ENCODE measurements around the gene TENT4B.
"Not testable (repeated sequence)": the region's sequence is repeated elsewhere in the genome, so short reads cannot be mapped to it uniquely, and the experiment has no call there.

The TENT4B gene

GRCh38 chr16:50152807-50153595, at the start of gene TENT4B:
TSS of gene TENT4B (plus strand) at chr16:50153306. CDS start at chr16:50153622, 316 bp downstream.
- peak within 1 kb of the TSS; percentile 86 for H3K4me3 ChIP-seq (ENCODE audit: low read length)
- H3K27ac ChIP-seq (ENCODE audit: low read length), result peak within 1 kb of the TSS; percentile 82
- H3K4me1 ChIP-seq (ENCODE audit: insufficient read depth, low read length), result peaks cover 11% of the 10 kb centered on the region
- H3K9ac ChIP-seq (ENCODE audit: low read depth, low read length), result peak within 1 kb of the TSS; percentile 79; the same call in 1 of the 2 replicates
- no peaks in the 10 kb centered on the region for H3K9me3 ChIP-seq (ENCODE audit: insufficient read depth, low read depth, low read length)
- H3K36me3 ChIP-seq (ENCODE audit: insufficient read depth, low read depth, low read length), result no peaks in the 10 kb centered on the region
- no peaks in the 10 kb centered on the region; the same call in 1 of the 2 replicates for H3K27me3 ChIP-seq (ENCODE audit: insufficient read depth, low read length)

- H3K27me3 ChIP-seq (ENCODE audit: insufficient read depth, low read length), result no peaks in the 10 kb centered on the region
- peaks cover 74% of the 10 kb centered on the region for H3K36me3 ChIP-seq (ENCODE audit: insufficient read depth, low read depth, low read length)
- H3K4me1 ChIP-seq (ENCODE audit: insufficient read depth, low read length), result no peaks in the 10 kb centered on the region
- no peaks in the 10 kb centered on the region for H3K9me3 ChIP-seq (ENCODE audit: insufficient read depth, low read depth, low read length)
- no peak overlapping the region for H3K9ac ChIP-seq (ENCODE audit: low read depth, low read length)
- no peak overlapping the region for H3K4me3 ChIP-seq (ENCODE audit: low read length)
- no peak overlapping the region for H3K27ac ChIP-seq (ENCODE audit: low read length)
These were observed 49.3 kb upstream of the TENT4B start for GRCh38 chr16:50103764-50104163.

DNA sequence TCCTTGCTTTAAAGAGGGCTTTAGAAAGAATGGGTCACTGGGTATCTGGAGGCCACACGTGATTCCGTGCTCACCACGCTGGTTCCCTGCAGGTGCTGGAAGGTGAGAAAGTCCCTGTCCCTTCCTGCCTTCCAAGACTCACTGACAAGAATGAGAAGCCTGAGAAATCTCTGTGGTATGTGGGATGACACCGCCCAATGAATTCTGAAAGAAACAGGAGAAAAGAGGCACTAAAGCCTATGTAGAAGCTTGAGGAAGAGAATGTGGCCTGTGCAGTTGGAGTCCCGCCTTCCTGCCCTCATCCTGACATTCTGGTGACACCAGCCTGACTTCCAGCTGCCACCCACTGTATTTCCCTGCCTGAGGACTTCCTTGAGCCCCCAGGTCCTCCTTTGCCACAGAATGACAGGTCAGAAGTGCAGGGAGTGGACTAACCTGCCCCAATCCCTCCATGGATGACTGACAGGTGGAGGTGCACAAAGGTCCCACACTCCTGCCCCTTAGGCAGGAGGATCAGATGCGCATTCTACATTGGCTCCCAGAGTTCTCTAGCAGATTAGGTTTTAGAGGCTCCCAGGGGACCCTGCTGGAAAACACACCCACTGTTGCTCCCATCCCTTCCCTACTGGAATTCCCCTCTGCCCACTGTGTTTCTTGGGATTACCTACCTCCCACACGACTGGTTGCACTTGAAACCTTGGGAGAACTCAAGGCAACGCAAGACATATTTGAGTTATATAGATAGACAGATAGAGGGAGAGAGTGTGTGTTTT, 38.6 kb upstream of the TENT4B start:
- Histone ChIP-seq H3K27me3 (ENCODE audit: insufficient read depth, low read length) (no peaks in the 10 kb centered on the region), H3K4me3 (ENCODE audit: low read length) (no peak overlapping the region), H3K27ac (ENCODE audit: low read length) (no peak overlapping the region), H3K9ac (ENCODE audit: low read depth, low read length) (no peak overlapping the region), H3K9me3 (ENCODE audit: insufficient read depth, low read depth, low read length) (no peaks in the 10 kb centered on the region), H3K4me1 (ENCODE audit: insufficient read depth, low read length) (no peaks in the 10 kb centered on the region; the same call in 1 of the 2 replicates), H3K36me3 (ENCODE audit: insufficient read depth, low read depth, low read length) (no peaks in the 10 kb centered on the region)

GRCh38 chr16:50120711-50121110, 32.4 kb upstream of the TENT4B start:
- Histone ChIP-seq H3K4me3 (ENCODE audit: low read length) (no peak overlapping the region), H3K4me1 (ENCODE audit: insufficient read depth, low read length) (no peaks in the 10 kb centered on the region), H3K9ac (ENCODE audit: low read depth, low read length) (no peak overlapping the region), H3K9me3 (ENCODE audit: insufficient read depth, low read depth, low read length) (no peaks in the 10 kb centered on the region), H3K36me3 (ENCODE audit: insufficient read depth, low read depth, low read length) (no peaks in the 10 kb centered on the region), H3K27ac (ENCODE audit: low read length) (no peak overlapping the region), H3K27me3 (ENCODE audit: insufficient read depth, low read length) (no peaks in the 10 kb centered on the region)

DNA sequence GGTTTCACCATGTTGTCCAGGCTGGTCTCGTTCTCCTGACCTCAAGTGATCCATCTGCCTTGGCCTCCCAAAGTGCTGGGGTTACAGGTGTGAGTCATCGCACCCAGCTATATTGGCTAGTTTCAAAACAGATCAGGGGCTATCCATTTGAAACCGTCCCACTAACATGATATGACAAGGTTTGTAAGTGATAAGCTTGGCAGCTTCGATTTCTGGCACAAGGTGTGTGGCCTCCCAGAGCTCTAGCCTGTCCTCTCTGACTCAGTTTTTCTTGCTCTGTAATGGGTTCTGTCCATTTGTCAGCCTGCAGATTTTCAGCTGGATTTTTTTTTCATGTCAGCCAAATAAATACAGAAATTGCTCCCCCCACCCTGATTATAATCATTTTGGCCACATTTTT, 31.8 kb upstream of the TENT4B start:
- no peaks in the 10 kb centered on the region for H3K9me3 ChIP-seq (ENCODE audit: insufficient read depth, low read depth, low read length)
- H3K27me3 ChIP-seq (ENCODE audit: insufficient read depth, low read length), result no peaks in the 10 kb centered on the region
- H3K27ac ChIP-seq (ENCODE audit: low read length), result no peak overlapping the region
- H3K4me1 ChIP-seq (ENCODE audit: insufficient read depth, low read length), result no peaks in the 10 kb centered on the region
- no peak overlapping the region for H3K9ac ChIP-seq (ENCODE audit: low read depth, low read length)
- no peak overlapping the region for H3K4me3 ChIP-seq (ENCODE audit: low read length)
- no peaks in the 10 kb centered on the region for H3K36me3 ChIP-seq (ENCODE audit: insufficient read depth, low read depth, low read length)

- Histone ChIP-seq H3K4me1 (ENCODE audit: insufficient read depth, low read length) (no peaks in the 10 kb centered on the region), H3K9ac (ENCODE audit: low read depth, low read length) (no peak overlapping the region), H3K4me3 (ENCODE audit: low read length) (no peak overlapping the region), H3K36me3 (ENCODE audit: insufficient read depth, low read depth, low read length) (no peaks in the 10 kb centered on the region), H3K27me3 (ENCODE audit: insufficient read depth, low read length) (no peaks in the 10 kb centered on the region), H3K9me3 (ENCODE audit: insufficient read depth, low read depth, low read length) (no peaks in the 10 kb centered on the region), H3K27ac (ENCODE audit: low read length) (no peak overlapping the region)
These were observed 31.2 kb upstream of the TENT4B start for GRCh38 chr16:50121721-50122445.

DNA sequence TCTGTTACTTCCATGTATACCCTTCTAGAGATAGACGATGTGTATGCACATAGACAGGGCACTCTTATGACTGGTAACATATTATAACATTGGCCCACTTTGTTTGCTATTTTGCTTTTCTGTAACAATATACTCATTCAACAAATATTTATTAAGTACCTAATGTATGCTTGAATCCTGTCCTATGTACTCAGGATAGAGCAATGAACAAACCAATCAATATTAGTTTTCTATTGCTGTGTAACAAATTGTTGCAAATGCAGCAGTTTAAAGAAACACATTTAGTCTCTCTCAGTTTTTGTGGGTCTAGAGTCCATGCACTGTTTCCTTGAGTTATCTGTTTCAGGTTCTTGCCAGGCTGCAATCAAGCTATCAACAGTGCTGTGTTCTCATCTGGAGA, 29.7 kb upstream of the TENT4B start:
- no peaks in the 10 kb centered on the region for H3K36me3 ChIP-seq (ENCODE audit: insufficient read depth, low read depth, low read length)

GRCh38 chr16:50124769-50125168, 28.3 kb upstream of the TENT4B start:
- Histone ChIP-seq H3K27ac (ENCODE audit: low read length) (no peak overlapping the region), H3K9me3 (ENCODE audit: insufficient read depth, low read depth, low read length) (no peaks in the 10 kb centered on the region), H3K36me3 (ENCODE audit: insufficient read depth, low read depth, low read length) (no peaks in the 10 kb centered on the region), H3K4me1 (ENCODE audit: insufficient read depth, low read length) (no peaks in the 10 kb centered on the region), H3K27me3 (ENCODE audit: insufficient read depth, low read length) (no peaks in the 10 kb centered on the region), H3K9ac (ENCODE audit: low read depth, low read length) (no peak overlapping the region), H3K4me3 (ENCODE audit: low read length) (no peak overlapping the region)

More for the DNA sequence above, 29.7 kb upstream of the TENT4B start:
- Histone ChIP-seq H3K27me3 (ENCODE audit: insufficient read depth, low read length) (no peaks in the 10 kb centered on the region), H3K27ac (ENCODE audit: low read length) (no peak overlapping the region), H3K4me1 (ENCODE audit: insufficient read depth, low read length) (no peaks in the 10 kb centered on the region), H3K9me3 (ENCODE audit: insufficient read depth, low read depth, low read length) (no peaks in the 10 kb centered on the region), H3K4me3 (ENCODE audit: low read length) (no peak overlapping the region), H3K9ac (ENCODE audit: low read depth, low read length) (no peak overlapping the region)

- H3K27me3 ChIP-seq (ENCODE audit: insufficient read depth, low read length), result no peaks in the 10 kb centered on the region
- no peak overlapping the region for H3K27ac ChIP-seq (ENCODE audit: low read length)
- no peaks in the 10 kb centered on the region for H3K4me1 ChIP-seq (ENCODE audit: insufficient read depth, low read length)
- H3K36me3 ChIP-seq (ENCODE audit: insufficient read depth, low read depth, low read length), result no peaks in the 10 kb centered on the region
- no peaks in the 10 kb centered on the region for H3K9me3 ChIP-seq (ENCODE audit: insufficient read depth, low read depth, low read length)
- no peak overlapping the region for H3K9ac ChIP-seq (ENCODE audit: low read depth, low read length)
- no peak overlapping the region for H3K4me3 ChIP-seq (ENCODE audit: low read length)
These were observed 26.9 kb upstream of the TENT4B start for GRCh38 chr16:50126183-50126582.

GRCh38 chr16:50132571-50132970, 20.5 kb upstream of the TENT4B start:
- not testable (repeated sequence) for H3K27ac ChIP-seq (ENCODE audit: low read length); H3K4me3 ChIP-seq (ENCODE audit: low read length); H3K4me1 ChIP-seq (ENCODE audit: insufficient read depth, low read length); H3K36me3 ChIP-seq (ENCODE audit: insufficient read depth, low read depth, low read length); H3K9ac ChIP-seq (ENCODE audit: low read depth, low read length); H3K9me3 ChIP-seq (ENCODE audit: insufficient read depth, low read depth, low read length); H3K27me3 ChIP-seq (ENCODE audit: insufficient read depth, low read length)

DNA sequence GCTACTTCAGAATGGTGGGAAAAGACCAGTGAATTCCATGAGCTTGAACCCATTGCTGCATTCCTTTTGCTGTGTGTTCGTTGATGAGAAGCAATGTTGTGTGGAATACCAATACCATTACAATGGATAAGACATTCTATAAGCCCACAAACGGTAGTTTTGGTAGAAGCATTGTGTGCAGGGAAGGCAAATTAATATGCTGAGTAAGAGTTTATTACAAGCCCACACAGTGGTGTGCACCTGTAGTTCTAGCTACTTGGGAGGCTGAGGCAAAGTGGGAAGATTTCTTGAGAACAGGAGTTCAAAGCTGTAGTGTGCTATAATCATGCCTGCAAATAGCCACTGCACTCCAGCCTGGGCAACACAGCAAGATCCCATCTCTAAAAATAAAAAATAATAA, 19.9 kb upstream of the TENT4B start:
- H3K9ac ChIP-seq (ENCODE audit: low read depth, low read length), result no peak overlapping the region
- no peak overlapping the region for H3K27ac ChIP-seq (ENCODE audit: low read length)
- no peaks in the 10 kb centered on the region for H3K9me3 ChIP-seq (ENCODE audit: insufficient read depth, low read depth, low read length)
- no peaks in the 10 kb centered on the region for H3K27me3 ChIP-seq (ENCODE audit: insufficient read depth, low read length)
- H3K4me1 ChIP-seq (ENCODE audit: insufficient read depth, low read length), result no peaks in the 10 kb centered on the region
- H3K36me3 ChIP-seq (ENCODE audit: insufficient read depth, low read depth, low read length), result no peaks in the 10 kb centered on the region
- no peak overlapping the region for H3K4me3 ChIP-seq (ENCODE audit: low read length)

Measured in iPS-20b (cell line).